Lung (tissue), 13 donors: Measurements from ENCODE around the gene ZNF641. TPM values are rescaled to one million over a fixed set of nuclear protein-coding genes. Genes with fewer than 3 reads are reported as not detected.

Experiments
- ATAC-seq: fragments of 200-7000 bp; cut with Tn5 transposase; one replicate; pipeline ENCODE4 v1.9.1; 2020; ENCODE audit warnings: moderate number of reproducible peaks; ENCODE audit not compliant: insufficient read depth, low FRiP score
- DNase-seq, 3 donors: peaks; one replicate each; pipeline ENCODE4 v3.0.0-alpha.2; 2013 to 2017
- H3K27ac ChIP-seq, 2 donors: one replicate each; pipeline ENCODE4 v1.5.1; 2013; ENCODE audit warnings: mild to moderate bottlenecking in 2 of 2, moderate library complexity in 2 of 2, control low read depth in 1 of 2, inconsistent platforms in 1 of 2, low read depth in 1 of 2, low read length in 1 of 2
- H3K27me3 ChIP-seq, 3 donors: one replicate each; pipeline ENCODE4 v1.5.1; 2013; ENCODE audit warnings: low read length in 2 of 3; ENCODE audit not compliant: control insufficient read depth in 3 of 3, insufficient read depth in 3 of 3
- H3K36me3 ChIP-seq, 4 donors: one replicate each; pipeline ENCODE4 v1.5.1; 2013; ENCODE audit warnings: low read length in 4 of 4, mild to moderate bottlenecking in 1 of 4, moderate library complexity in 1 of 4; ENCODE audit not compliant: control insufficient read depth in 4 of 4, insufficient read depth in 4 of 4
- H3K4me1 ChIP-seq, 5 donors: one replicate each; pipeline ENCODE4 v1.5.1; 2013; ENCODE audit warnings: low read length in 5 of 5, mild to moderate bottlenecking in 2 of 5, moderate library complexity in 1 of 5; ENCODE audit not compliant: control insufficient read depth in 5 of 5, insufficient read depth in 5 of 5
- H3K4me3 ChIP-seq: one replicate; pipeline ENCODE4 v1.5.1; 2013; ENCODE audit warnings: mild to moderate bottlenecking, control low read depth, moderate library complexity
- H3K9ac ChIP-seq, 2 donors: one replicate each; pipeline ENCODE4 v1.5.1; 2013; ENCODE audit warnings: low read length in 2 of 2, control low read depth in 1 of 2; ENCODE audit not compliant: insufficient read depth in 1 of 2
- H3K9me3 ChIP-seq, 4 donors: one replicate each; pipeline ENCODE4 v1.5.1; 2013; ENCODE audit warnings: low read length in 3 of 4, mild to moderate bottlenecking in 1 of 4, moderate library complexity in 1 of 4; ENCODE audit not compliant: control insufficient read depth in 4 of 4, insufficient read depth in 3 of 4
- WGBS, 2 donors: extraction: QIAGEN DNeasy Blood & Tissue Kit; methylation state at CpG; one replicate each; pipeline ENCODE4 v1.1.7; 2013; 5-methylcytosine and 5-hydroxymethylcytosine counted together
- polyA plus RNA-seq, 2 donors: library from polyadenylated mRNA; stranded (reverse); fragments of 200-250 nt; gene quantifications; one replicate each; pipeline ENCODE4 v1.2.1, GENCODE V29; 2013
- small RNA-seq: library from RNA; depleted of rRNA; stranded (forward); fragments of <200 nt; gene quantifications from one replicate; pipeline ENCODE3, GENCODE V24; 2014; ENCODE audit warnings: low replicate concordance
- total RNA-seq, 2 donors: library from RNA; depleted of rRNA in 1 of 2; stranded (reverse); fragments of >200 nt in 1 of 2; gene quantifications; one replicate each; pipeline ENCODE4 v1.2.1, GENCODE V29; 2014 to 2021
- TF ChIP-seq, protein P1 (sequence below): IDR thresholded peaks from 2 replicates; pipeline ENCODE4 v1.5.1; 2012; ENCODE audit warnings: mild to moderate bottlenecking; ENCODE audit errors: control extremely low read depth, extremely low read depth
- donor health status: control.
- donor health status: control.
- donor health status: Bipolar disorder and iron deficiency.
- donor health status: healthy.
- donor health status: DM: yes; HTN: yes; CAD: no.

Gene ZNF641
- total and polyA plus RNA-seq, 4 donors, result 6.9 to 26.8 (median 17.3) TPM

DNA sequence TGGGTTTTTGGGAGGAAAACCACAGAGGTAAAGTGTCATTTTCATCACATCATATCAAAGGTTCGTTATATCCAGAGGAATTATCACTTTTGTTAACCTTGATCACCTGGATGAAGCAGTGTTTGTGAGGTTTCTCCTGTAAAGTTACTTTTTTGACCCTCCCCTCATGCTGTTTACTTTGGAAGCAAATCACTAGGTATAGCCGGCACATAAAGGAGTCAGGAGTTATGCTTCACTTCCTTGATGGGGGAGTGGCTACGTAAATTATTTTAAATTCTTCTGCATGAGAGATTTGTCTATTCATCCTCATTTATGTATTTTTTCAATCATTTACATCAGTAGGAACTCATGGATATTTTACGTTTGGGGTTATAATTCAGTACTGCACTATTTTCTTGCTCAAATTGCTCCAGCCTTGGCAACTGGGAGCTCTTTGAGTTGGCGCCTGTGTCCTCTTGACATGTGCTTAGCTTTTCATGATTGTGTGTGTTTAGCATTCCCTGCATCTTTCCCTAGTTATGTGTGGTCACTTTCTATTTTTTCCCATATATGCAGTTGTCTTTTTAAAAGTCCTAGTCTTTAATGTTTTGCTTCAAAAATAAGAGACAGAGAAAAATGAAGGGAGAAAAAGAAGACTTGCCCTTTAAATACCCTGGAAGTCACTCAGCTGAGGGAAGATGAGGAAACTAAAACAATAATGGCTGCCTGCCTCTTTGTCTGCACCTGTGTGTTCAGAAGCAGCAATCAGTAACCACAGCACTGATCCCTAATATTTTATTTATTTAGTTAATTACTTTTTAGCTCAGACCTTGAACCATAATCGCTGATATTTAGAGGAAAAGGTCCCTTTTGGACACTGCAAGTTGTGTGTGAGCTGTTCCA lies 62.1 kb downstream of the ZNF641 start:
- Histone ChIP-seq H3K36me3 (no peaks in the 10 kb centered on the region), H3K4me3 (no peak overlapping the region), H3K27me3 (peaks cover 0 to 2% (median 0%) of the 10 kb centered on the region in 3 donors), H3K27ac (no peak overlapping the region), H3K9me3 (no peaks in the 10 kb centered on the region), H3K9ac (no peak overlapping the region), H3K4me1 (no peaks in the 10 kb centered on the region)
- TF ChIP-seq, protein P1, sequence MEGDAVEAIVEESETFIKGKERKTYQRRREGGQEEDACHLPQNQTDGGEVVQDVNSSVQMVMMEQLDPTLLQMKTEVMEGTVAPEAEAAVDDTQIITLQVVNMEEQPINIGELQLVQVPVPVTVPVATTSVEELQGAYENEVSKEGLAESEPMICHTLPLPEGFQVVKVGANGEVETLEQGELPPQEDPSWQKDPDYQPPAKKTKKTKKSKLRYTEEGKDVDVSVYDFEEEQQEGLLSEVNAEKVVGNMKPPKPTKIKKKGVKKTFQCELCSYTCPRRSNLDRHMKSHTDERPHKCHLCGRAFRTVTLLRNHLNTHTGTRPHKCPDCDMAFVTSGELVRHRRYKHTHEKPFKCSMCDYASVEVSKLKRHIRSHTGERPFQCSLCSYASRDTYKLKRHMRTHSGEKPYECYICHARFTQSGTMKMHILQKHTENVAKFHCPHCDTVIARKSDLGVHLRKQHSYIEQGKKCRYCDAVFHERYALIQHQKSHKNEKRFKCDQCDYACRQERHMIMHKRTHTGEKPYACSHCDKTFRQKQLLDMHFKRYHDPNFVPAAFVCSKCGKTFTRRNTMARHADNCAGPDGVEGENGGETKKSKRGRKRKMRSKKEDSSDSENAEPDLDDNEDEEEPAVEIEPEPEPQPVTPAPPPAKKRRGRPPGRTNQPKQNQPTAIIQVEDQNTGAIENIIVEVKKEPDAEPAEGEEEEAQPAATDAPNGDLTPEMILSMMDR, result no peak
- ATAC-seq, result no peak
- 58 to 86% methylated on average over 6 of the region's 6 CpGs for WGBS, 2 donors
- DNase-seq, result no peak

Small RNA genes lying within 50 kb of the gene (small RNA-seq; reads per million reads assigned to genes)
- gene AC024257.2, result not detected

Other genes with a start within 250 kb of the ZNF641 start
- 10 to 100 TPM; 20.0 to 30.8 TPM for gene SENP1, start 244.8 kb downstream of the ZNF641 start, total RNA-seq
- 1 to 10 TPM; 3.5 to 5.9 TPM for gene SENP1, start 244.8 kb downstream of the ZNF641 start, polyA plus RNA-seq
- 10 to 100 TPM; 37.5 to 48.9 TPM for gene PFKM, start 231.6 kb downstream of the ZNF641 start, total RNA-seq
- gene PFKM, start 231.6 kb downstream of the ZNF641 start, polyA plus RNA-seq, result 10 to 100 TPM; 14.0 to 23.3 TPM
- 10 to 100 TPM; 34.4 to 55.1 TPM for gene ASB8, start 193.4 kb downstream of the ZNF641 start, total RNA-seq
- gene ASB8, start 193.4 kb downstream of the ZNF641 start, polyA plus RNA-seq, result 10 to 100 TPM; 12.0 to 19.3 TPM
- gene CCDC184, start 167.3 kb downstream of the ZNF641 start, total RNA-seq, result 1 to 10 TPM in 1 of 2 donors, under 1 TPM in 1; 0.51 to 3.0 TPM
- 1 to 10 TPM in 1 of 2 donors, under 1 TPM in 1; 0.63 to 1.4 TPM for gene CCDC184, start 167.3 kb downstream of the ZNF641 start, polyA plus RNA-seq
- gene OR10AD1, start 147.6 kb downstream of the ZNF641 start, total RNA-seq, result not detected
- gene OR10AD1, start 147.6 kb downstream of the ZNF641 start, polyA plus RNA-seq, result not detected
- gene ANP32D, start 121.6 kb upstream of the ZNF641 start, total RNA-seq, result under 1 TPM in 1 of 2 donors, not detected in 1; 0.37 TPM
- under 1 TPM in 1 of 2 donors, not detected in 1; 0.16 TPM for gene ANP32D, start 121.6 kb upstream of the ZNF641 start, polyA plus RNA-seq
- gene C12orf54, start 131.6 kb upstream of the ZNF641 start, total RNA-seq, result 1 to 10 TPM in 1 of 2 donors, under 1 TPM in 1; 0.52 to 1.5 TPM
- under 1 TPM; 0.21 to 0.22 TPM for gene C12orf54, start 131.6 kb upstream of the ZNF641 start, polyA plus RNA-seq
- gene OR8S1, start 174.7 kb upstream of the ZNF641 start, total RNA-seq, result not detected
- gene OR8S1, start 174.7 kb upstream of the ZNF641 start, polyA plus RNA-seq, result not detected
- gene LALBA, start 219.1 kb upstream of the ZNF641 start, total RNA-seq, result not detected
- gene LALBA, start 219.1 kb upstream of the ZNF641 start, polyA plus RNA-seq, result not detected